T-cell (primary cell): Measurements from ENCODE around the gene VAMP5. TPM values are rescaled to one million over a fixed set of nuclear protein-coding genes. Genes with fewer than 3 reads are reported as not detected.
"Not testable (repeated sequence)": the region's sequence is repeated elsewhere in the genome, so short reads cannot be mapped to it uniquely, and the experiment has no call there.

ENCODE experiments used
- ATAC-seq, 4 experiments: fragments of 200-7000 bp in 3 of 4; fragments of 150-1000 bp in 1 of 4; cut with Tn5 transposase; replicated peaks in 1 of 4; 1 replicate in 3 of 4; 2 replicates in 1 of 4; pipeline ENCODE4 v1.10.0; 2021; ENCODE audit warnings: moderate library complexity in 3 of 4, mild to moderate bottlenecking in 2 of 4, moderate number of reproducible peaks in 1 of 4
- CTCF ChIA-PET, 2 donors: fragments of 300-600 bp; sonication (Branson Sonifier 250); formaldehyde crosslinking; loops; one replicate each; lab custom pipeline; 2022; ENCODE audit warnings: antibody characterized with exemption in 2 of 2; lab: Charles Lee
- POLR2A ChIA-PET, 2 donors: fragments of 300-600 bp; sonication (Branson Sonifier 250); formaldehyde crosslinking; loops; one replicate each; lab custom pipeline; 2022; ENCODE audit warnings: antibody characterized with exemption in 2 of 2; lab: Charles Lee
- DNase-seq, 35 experiments: peaks; one replicate each; pipeline versions ENCODE4 v3.0.0 to v3.0.0-alpha.2; 2013 to 2023
- H3K27ac ChIP-seq: one replicate; pipeline ENCODE4 v1.5.1; 2013; ENCODE audit warnings: low read length
- H3K27me3 ChIP-seq, 2 experiments: replicated peaks in 1 of 2; 1 replicate in 1 of 2; 2 replicates in 1 of 2; pipeline versions ENCODE4 v1.6.1 to v1.7.0; 2013; ENCODE audit warnings: low read length in 1 of 2, mixed read lengths in 1 of 2; ENCODE audit not compliant: control insufficient read depth in 2 of 2, insufficient read depth in 2 of 2; ENCODE audit errors: extremely low read depth in 1 of 2
- H3K36me3 ChIP-seq, 2 donors: 1 replicate in 1 of 2; 2 replicates in 1 of 2; pipeline versions ENCODE4 v1.6.1 to v1.7.0; 2013; ENCODE audit warnings: low read length in 1 of 2; ENCODE audit not compliant: control insufficient read depth in 2 of 2, insufficient read depth in 1 of 2; ENCODE audit errors: extremely low read depth in 1 of 2
- H3K4me1 ChIP-seq, 2 experiments: 1 replicate in 1 of 2; 2 replicates in 1 of 2; pipeline versions ENCODE4 v1.6.1 to v1.7.0; 2013; ENCODE audit warnings: low read length in 2 of 2, mixed read lengths in 1 of 2; ENCODE audit not compliant: insufficient read depth in 2 of 2, control insufficient read depth in 1 of 2; ENCODE audit errors: extremely low read depth in 1 of 2
- H3K4me3 ChIP-seq, 2 donors: 1 replicate in 1 of 2; 2 replicates in 1 of 2; pipeline versions ENCODE4 v1.5.1 to v1.7.0; 2013; ENCODE audit warnings: mild to moderate bottlenecking in 2 of 2, low read length in 1 of 2, moderate library complexity in 1 of 2; ENCODE audit not compliant: control insufficient read depth in 1 of 2; ENCODE audit errors: extremely low read depth in 1 of 2
- H3K9me3 ChIP-seq: 2 replicates; pipeline ENCODE4 v1.7.0; 2013
- H3K27ac Mint-ChIP-seq, 2 donors: one replicate each; pipeline ENCODE4 v1.8.0; 2020 to 2021; ENCODE audit warnings: mild to moderate bottlenecking in 2 of 2, mixed read lengths in 2 of 2
- H3K27me3 Mint-ChIP-seq, 2 donors: one replicate each; pipeline ENCODE4 v1.8.0; 2021 to 2022; ENCODE audit warnings: mixed read lengths in 2 of 2
- H3K36me3 Mint-ChIP-seq: one replicate; pipeline ENCODE4 v1.8.0; 2021; ENCODE audit warnings: mixed read lengths
- H3K4me1 Mint-ChIP-seq, 3 donors: one replicate each; pipeline ENCODE4 v1.8.0; 2020 to 2022; ENCODE audit warnings: mixed read lengths in 3 of 3, mild to moderate bottlenecking in 1 of 3
- H3K4me3 Mint-ChIP-seq, 3 donors: one replicate each; pipeline ENCODE4 v1.8.0; 2020 to 2022; ENCODE audit warnings: mild to moderate bottlenecking in 3 of 3, mixed read lengths in 3 of 3, moderate library complexity in 3 of 3
- H3K9me3 Mint-ChIP-seq, 3 donors: one replicate each; pipeline ENCODE4 v1.8.0; 2020 to 2022; ENCODE audit warnings: mixed read lengths in 3 of 3
- WGBS: methylation state at CpG from one replicate; pipeline ENCODE4 v1.1.5; 2013; ENCODE audit warnings: missing lambda C conversion rate; ENCODE audit not compliant: insufficient coverage; 5-methylcytosine and 5-hydroxymethylcytosine counted together
- total RNA-seq, 35 experiments: library from RNA in 6 of 35; stranded (reverse) in 6 of 35; fragments of 120-200 nt in 1 of 35; gene quantifications; one replicate each; pipeline versions ENCODE4 v1.2.1 to v1.2.4 and lab custom pipeline; 2013 to 2026

Gene VAMP5
- total RNA-seq, 5 donors from 2014 or later (not counting 1 experiment from before 2014, with no cell fraction given), result 25.0 to 40.1 (median 33.9) TPM

DNA sequence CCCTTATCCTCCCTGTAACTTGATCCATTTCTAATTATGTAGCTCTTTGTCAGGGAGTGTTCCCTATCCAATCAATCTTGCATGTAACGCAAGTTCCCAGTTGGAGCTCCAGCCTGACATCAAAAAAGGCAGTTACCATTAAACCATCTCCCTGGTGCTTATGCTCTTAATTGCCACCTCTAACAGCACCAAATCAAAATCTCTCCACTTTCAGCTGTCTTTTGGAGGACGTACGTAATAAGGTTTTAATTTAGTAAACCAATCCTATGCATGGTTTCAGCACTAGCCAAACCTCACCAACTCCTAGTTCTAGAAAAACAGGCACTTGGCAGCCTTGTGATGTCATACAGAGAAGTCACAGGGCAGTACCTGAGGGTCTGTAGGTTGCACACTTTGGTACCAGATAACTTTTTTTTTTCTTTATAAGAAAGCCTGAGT is 40.0 kb upstream of the VAMP5 start:
- CTCF ChIA-PET, H3K4me3 Mint-ChIP-seq, H3K9me3 ChIP-seq, ATAC-seq, H3K27ac ChIP-seq, H3K27me3 Mint-ChIP-seq, H3K9me3 Mint-ChIP-seq, H3K4me3 ChIP-seq, DNase-seq, POLR2A ChIA-PET, H3K27me3 ChIP-seq: not testable (repeated sequence)
- 100% methylated on average over 1 of the region's 3 CpGs for WGBS
- Mint-ChIP-seq H3K4me1 (peaks cover 30 to 32% (median 30%) of the 10 kb centered on the region in 3 donors), H3K27ac (peak overlapping the region in 1 of 2 donors; percentile 40), H3K36me3 (peaks cover 38% of the 10 kb centered on the region)
- peaks cover 14 to 17% of the 10 kb centered on the region in 2 experiments for H3K4me1 ChIP-seq
- H3K36me3 ChIP-seq, result peaks cover 0 to 54% of the 10 kb centered on the region in 2 donors

DNA sequence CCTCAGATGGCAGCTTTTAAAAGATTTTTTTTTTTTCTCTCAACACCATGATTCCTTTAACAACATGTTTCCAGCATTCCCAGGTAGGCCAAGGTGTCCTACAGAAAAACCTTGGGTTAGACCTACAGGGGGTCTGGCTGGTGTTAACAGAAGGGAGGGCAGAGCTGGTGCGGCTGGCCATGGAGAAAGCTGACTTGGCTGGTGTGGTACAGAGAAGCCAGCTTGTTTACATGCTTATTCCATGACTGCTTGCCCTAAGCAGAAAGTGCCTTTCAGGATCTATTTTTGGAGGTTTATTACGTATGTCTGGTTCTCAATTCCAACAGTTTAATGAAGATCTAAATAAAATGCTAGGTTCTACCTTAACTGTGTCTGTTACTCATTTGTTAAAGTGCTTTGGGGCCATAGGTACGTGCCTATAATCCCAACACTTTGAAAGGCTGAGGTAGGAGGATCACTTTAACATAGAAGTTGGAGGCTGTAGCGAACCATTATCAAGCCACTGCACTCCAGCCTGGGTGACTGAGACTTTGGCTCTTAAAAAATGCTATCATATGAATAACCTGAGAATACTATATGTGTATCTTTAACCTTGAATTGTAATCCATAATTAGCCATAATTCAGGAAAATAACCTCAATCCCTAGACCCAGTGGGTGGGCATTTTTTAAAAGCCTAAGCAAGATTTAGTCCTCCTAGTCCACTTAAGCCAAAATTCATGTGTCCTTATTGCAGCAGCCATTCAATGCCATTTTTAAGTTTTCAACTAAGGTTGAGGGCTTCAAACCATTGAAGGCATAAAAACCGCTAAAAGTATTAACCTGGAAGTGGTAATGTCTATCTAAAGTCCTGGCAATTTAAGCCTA is 39.1 kb upstream of the VAMP5 start:
- POLR2A ChIA-PET, result interaction anchor here in 1 of 2 donors (0.8 kb wide), 1 partner anchor 126 kb away, joined by 3 read pairs; no protein-coding TSS in a partner anchor
- not testable (repeated sequence) for H3K27me3 ChIP-seq, H3K9me3 ChIP-seq, H3K9me3 Mint-ChIP-seq, DNase-seq, H3K4me3 ChIP-seq, H3K27me3 Mint-ChIP-seq, H3K27ac ChIP-seq, H3K27ac Mint-ChIP-seq, ATAC-seq, H3K4me3 Mint-ChIP-seq
- Mint-ChIP-seq H3K36me3 (peaks cover 44% of the 10 kb centered on the region), H3K4me1 (peaks cover 27 to 29% (median 28%) of the 10 kb centered on the region in 3 donors)
- WGBS, result no CpG with 5 or more reads among the region's 5 CpGs
- Histone ChIP-seq H3K36me3 (peaks cover 0 to 62% of the 10 kb centered on the region in 2 donors), H3K4me1 (peaks cover 11 to 12% of the 10 kb centered on the region in 2 experiments)
- CTCF ChIA-PET, result interaction anchor here (0.5 to 0.8 kb wide), 5 partner anchors 120 to 522 kb away, joined by 3 to 5 read pairs (median 3); partner anchors contain the start of gene SH2D6 (in 1 of the 2)

DNA sequence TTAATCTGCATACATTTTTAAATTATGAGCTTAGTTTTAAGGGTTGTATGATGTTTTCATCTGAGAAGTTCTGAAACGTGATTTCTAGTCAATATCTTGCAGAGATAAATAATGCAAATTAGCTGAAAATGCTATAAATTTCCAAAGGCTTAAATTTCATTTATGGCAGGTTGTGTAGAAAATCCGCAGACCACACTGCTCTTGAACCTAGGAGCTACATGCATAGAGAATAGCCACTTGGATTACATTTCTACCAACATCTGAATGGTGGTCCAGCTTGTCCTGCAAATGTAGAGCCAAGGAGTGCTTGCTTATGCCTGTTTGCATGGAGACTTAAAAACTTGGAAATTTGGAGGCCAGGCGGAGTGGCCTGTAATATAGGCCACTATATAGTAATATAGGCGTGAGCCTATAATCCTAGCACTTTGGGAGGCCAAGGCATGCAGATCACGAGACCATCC is 38.4 kb upstream of the VAMP5 start:
- Mint-ChIP-seq H3K36me3 (peaks cover 49% of the 10 kb centered on the region), H3K4me1 (peaks cover 20 to 22% (median 21%) of the 10 kb centered on the region in 3 donors), H3K27me3 (no peaks in the 10 kb centered on the region), H3K9me3 (no peaks in the 10 kb centered on the region), H3K27ac (no peak overlapping the region), H3K4me3 (no peak overlapping the region)
- Histone ChIP-seq H3K36me3 (peaks cover 0 to 68% of the 10 kb centered on the region in 2 donors), H3K9me3 (no peaks in the 10 kb centered on the region), H3K4me1 (peaks cover 5 to 6% of the 10 kb centered on the region in 2 experiments), H3K27ac (no peak overlapping the region), H3K27me3 (no peaks in the 10 kb centered on the region), H3K4me3 (no peak overlapping the region)
- ChIA-PET CTCF (interaction anchor here (0.5 to 0.8 kb wide), 5 partner anchors 121 to 523 kb away, joined by 3 to 5 read pairs (median 3); partner anchors contain the start of gene SH2D6 (in 1 of the 2)), POLR2A (interaction anchor here (0.6 to 0.8 kb wide), 4 partner anchors 45 to 180 kb away, joined by 3 to 4 read pairs (median 3); no protein-coding TSS in a partner anchor)
- WGBS, result 83% methylated on average over 2 of the region's 5 CpGs
- DNase-seq, result no peak
- ATAC-seq, result no peak

DNA sequence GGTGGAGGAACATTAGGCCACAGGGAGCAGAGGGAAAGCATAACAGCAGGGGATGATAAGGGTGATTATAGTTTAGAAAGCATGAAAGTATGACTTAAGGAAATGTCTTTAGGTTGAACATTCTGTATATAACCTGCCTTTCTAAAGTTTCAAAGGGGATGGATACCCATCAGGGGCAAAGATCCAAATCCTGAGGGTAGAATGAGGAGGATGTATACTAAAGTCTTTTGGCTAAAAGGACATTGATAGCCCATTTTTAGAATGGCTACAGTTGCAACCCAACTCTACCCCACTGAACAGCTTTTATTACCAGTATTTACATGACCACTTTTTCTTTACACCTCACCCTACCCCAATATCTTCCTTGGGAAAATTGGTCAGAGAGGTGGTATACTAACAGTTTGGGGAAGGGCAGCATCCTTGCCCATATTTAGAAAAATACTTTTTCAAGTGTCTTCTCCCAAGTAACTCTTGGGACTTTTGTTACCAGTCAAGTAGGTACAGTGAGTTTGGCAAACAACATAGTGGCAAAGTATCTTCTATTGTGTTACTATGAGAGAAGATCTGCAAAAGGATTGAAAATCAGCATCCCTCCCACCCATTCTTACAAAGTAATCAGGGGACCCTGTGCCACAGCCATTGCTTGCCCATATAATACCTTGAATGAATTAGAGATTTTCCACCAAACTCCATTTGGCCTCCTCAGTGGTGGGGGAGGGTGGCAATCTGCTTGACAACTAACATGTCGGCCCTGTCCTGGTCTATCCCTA is 37.0 kb upstream of the VAMP5 start:
- POLR2A ChIA-PET, result no interaction called here
- peaks cover 49% of the 10 kb centered on the region for H3K36me3 Mint-ChIP-seq
- Histone ChIP-seq H3K4me3 (no peak overlapping the region), H3K27ac (no peak overlapping the region), H3K9me3 (no peaks in the 10 kb centered on the region), H3K36me3 (peaks cover 0 to 67% of the 10 kb centered on the region in 2 donors), H3K4me1 (no peaks in the 10 kb centered on the region), H3K27me3 (no peaks in the 10 kb centered on the region)
- DNase-seq (no peak), ATAC-seq (no peak)
- H3K27ac Mint-ChIP-seq, result peak overlapping the region; percentile 50 to 52
- CTCF ChIA-PET, result no interaction called here
- no CpG with 5 or more reads among the region's 1 CpG for WGBS
- H3K27me3 Mint-ChIP-seq, result no peaks in the 10 kb centered on the region
- no peak overlapping the region for H3K4me3 Mint-ChIP-seq
- H3K4me1 Mint-ChIP-seq, result peaks cover 8 to 11% (median 11%) of the 10 kb centered on the region in 3 donors
- no peaks in the 10 kb centered on the region for H3K9me3 Mint-ChIP-seq

DNA sequence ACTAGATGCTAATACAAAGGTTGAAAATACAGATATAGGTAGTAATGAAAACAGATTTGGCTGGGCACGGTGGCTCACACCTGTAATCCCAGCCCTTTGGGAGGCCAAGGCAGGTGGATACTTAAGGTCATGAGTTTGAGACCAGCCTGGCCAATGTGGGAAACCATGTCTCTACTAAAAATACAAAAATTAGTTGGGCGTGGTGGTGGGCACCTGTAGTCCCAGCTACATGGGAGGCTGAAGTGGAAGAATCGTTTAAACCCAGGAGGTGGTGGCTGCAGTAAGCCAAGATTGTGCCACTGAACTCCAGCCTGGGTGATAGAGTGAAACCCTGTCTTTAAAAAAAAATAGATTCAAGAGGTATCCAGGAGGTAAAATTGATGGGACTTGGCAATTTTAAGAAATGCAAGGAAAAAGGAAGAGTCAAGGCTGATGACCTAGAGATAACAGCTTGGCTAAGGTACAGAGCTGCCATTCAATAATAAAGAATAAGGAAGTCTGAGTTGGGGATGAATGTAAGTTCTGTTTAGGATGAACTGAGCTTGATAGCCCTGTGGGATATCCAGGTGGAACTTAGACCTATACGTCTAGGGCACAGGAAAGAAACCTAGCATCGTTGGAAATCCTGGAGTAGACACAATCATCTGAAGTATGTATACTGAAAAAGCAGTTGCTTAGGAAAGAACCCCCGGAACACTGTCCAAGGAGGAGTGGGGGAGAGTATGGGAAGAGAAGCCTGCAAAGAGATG is 36.2 kb upstream of the VAMP5 start:
- 95% methylated on average over 3 of the region's 6 CpGs for WGBS

More for the DNA sequence above, 36.2 kb upstream of the VAMP5 start:
- H3K9me3 Mint-ChIP-seq, result no peaks in the 10 kb centered on the region
- POLR2A ChIA-PET, result interaction anchor here (1.0 to 1.2 kb wide), 2 partner anchors 12 to 13 kb away, joined by 3 to 5 read pairs; partner anchors contain the start of gene GGCX (in 1 of the 2)
- DNase-seq (no peak), ATAC-seq (no peak)
- H3K4me3 ChIP-seq, result no peak overlapping the region
- no peaks in the 10 kb centered on the region for H3K9me3 ChIP-seq
- H3K27ac Mint-ChIP-seq, result peak overlapping the region in 1 of 2 donors; percentile 57
- CTCF ChIA-PET, result interaction anchor here (0.6 to 6.7 kb wide), 4 partner anchors 8 to 158 kb away, joined by 3 to 65 read pairs (median 34); partner anchors contain the start of genes MAT2A (in 1 of the 2) and SH2D6 (in 1 of the 2)
- peaks cover 0 to 67% of the 10 kb centered on the region in 2 donors for H3K36me3 ChIP-seq
- no peaks in the 10 kb centered on the region for H3K27me3 Mint-ChIP-seq
- no peaks in the 10 kb centered on the region for H3K4me1 ChIP-seq
- no peak overlapping the region for H3K4me3 Mint-ChIP-seq
- H3K27ac ChIP-seq, result no peak overlapping the region
- H3K27me3 ChIP-seq, result no peaks in the 10 kb centered on the region
- peaks cover 3 to 6% (median 4%) of the 10 kb centered on the region in 3 donors for H3K4me1 Mint-ChIP-seq
- H3K36me3 Mint-ChIP-seq, result peaks cover 46% of the 10 kb centered on the region
